MM.1S (cell line): Measurements from ENCODE around the gene SCUBE2.

Experiments used
- EZH2 ChIP-seq: fragments of 300-600 bp; sonication (generic); optimal IDR thresholded peaks from 2 replicates; pipeline ENCODE3; 2017; ENCODE audit warnings: low read depth, mild to moderate bottlenecking, antibody characterized with exemption, low read length, mixed read lengths
- EZH2phosphoT487 ChIP-seq: fragments of 300-600 bp; sonication (generic); IDR thresholded peaks from 2 replicates; pipeline ENCODE4 v1.6.1; 2018; ENCODE audit warnings: antibody characterized with exemption, low read length
- TF ChIP-seq, protein P1 (sequence below): fragments of 300-600 bp; sonication (generic); IDR thresholded peaks from 2 replicates; pipeline ENCODE4 v1.5.1; 2016; ENCODE audit warnings: antibody characterized with exemption, low read length, mixed read lengths

DNA sequence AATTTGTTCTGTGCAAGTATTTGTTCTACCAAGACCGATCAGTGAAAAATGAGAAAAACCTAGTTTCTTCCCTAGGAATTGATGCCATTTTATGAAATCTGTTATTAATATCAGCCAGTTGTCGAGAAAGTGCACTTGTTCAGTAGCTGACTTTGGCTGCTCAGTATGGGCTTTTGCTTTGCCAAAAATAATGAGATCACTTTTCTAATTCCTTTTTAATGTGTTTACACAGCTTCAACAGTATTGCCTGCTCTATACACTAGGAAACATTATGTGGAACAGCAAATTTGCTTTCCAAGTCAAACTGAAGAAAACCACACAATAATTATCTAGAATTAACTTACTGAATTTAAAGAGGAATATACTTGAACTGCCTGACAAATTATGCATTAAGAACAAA is 34.4 kb downstream of the SCUBE2 start:
- TF ChIP-seq EZH2phosphoT487 (no peak), EZH2 (no peak)
- TF ChIP-seq, protein P1, sequence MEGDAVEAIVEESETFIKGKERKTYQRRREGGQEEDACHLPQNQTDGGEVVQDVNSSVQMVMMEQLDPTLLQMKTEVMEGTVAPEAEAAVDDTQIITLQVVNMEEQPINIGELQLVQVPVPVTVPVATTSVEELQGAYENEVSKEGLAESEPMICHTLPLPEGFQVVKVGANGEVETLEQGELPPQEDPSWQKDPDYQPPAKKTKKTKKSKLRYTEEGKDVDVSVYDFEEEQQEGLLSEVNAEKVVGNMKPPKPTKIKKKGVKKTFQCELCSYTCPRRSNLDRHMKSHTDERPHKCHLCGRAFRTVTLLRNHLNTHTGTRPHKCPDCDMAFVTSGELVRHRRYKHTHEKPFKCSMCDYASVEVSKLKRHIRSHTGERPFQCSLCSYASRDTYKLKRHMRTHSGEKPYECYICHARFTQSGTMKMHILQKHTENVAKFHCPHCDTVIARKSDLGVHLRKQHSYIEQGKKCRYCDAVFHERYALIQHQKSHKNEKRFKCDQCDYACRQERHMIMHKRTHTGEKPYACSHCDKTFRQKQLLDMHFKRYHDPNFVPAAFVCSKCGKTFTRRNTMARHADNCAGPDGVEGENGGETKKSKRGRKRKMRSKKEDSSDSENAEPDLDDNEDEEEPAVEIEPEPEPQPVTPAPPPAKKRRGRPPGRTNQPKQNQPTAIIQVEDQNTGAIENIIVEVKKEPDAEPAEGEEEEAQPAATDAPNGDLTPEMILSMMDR = no peak
